Stimulated activated CD4-positive, alpha-beta T cell treated with anti-CD3 and anti-CD28 coated beads, Interleukin-1b, Interleukin-23, amount 100 ng/mL, for 1 hour (primary cell): ENCODE measurements around the gene MAP2K2.
A peak's percentile ranks its signal among the peaks of the same experiment; 100 is the strongest.
"Not testable (repeated sequence)": the region's sequence is repeated elsewhere in the genome, so short reads cannot be mapped to it uniquely, and the experiment has no call there.

Experiments used
- DNase-seq, 2 donors: peaks; one replicate each; pipeline ENCODE4 v3.0.0-alpha.2; 2020; ENCODE audit warnings: low read depth in 2 of 2

MAP2K2 gene

GRCh38 chr19:4130744-4131438 lies 7.0 kb upstream of the MAP2K2 start:
- DNase-seq = no peak

GRCh38 chr19:4129050-4129449 lies 5.1 kb upstream of the MAP2K2 start:
- not testable (repeated sequence) for DNase-seq

- DNase-seq = not testable (repeated sequence)
Measured at GRCh38 chr19:4127322-4127721, 3.4 kb upstream of the MAP2K2 start.

GRCh38 chr19:4124638-4125037 lies 716 bp upstream of the MAP2K2 start:
- no peak for DNase-seq

GRCh38 chr19:4122480-4122879 lies 1.4 kb downstream of the MAP2K2 start:
- DNase-seq = no peak

- no peak for DNase-seq
Measured at GRCh38 chr19:4121815-4122214, 2.1 kb downstream of the MAP2K2 start.

GRCh38 chr19:4121273-4121612 lies 2.7 kb downstream of the MAP2K2 start:
- DNase-seq = no peak

GRCh38 chr19:4120559-4121272 lies 3.2 kb downstream of the MAP2K2 start:
- DNase-seq = no peak

GRCh38 chr19:4119763-4120162 lies 4.2 kb downstream of the MAP2K2 start:
- no peak for DNase-seq

GRCh38 chr19:4115818-4116385 lies 8.0 kb downstream of the MAP2K2 start:
- DNase-seq = no peak

- DNase-seq = peak in 1 of 2 donors; percentile 20
Measured at GRCh38 chr19:4115050-4115817, 8.7 kb downstream of the MAP2K2 start.

GRCh38 chr19:4114181-4114580 lies 9.7 kb downstream of the MAP2K2 start:
- no peak for DNase-seq

GRCh38 chr19:4113398-4114088 lies 10.4 kb downstream of the MAP2K2 start:
- DNase-seq = no peak

GRCh38 chr19:4112367-4112766 lies 11.6 kb downstream of the MAP2K2 start:
- no peak for DNase-seq

- no peak for DNase-seq
Measured at GRCh38 chr19:4109626-4109945, 14.3 kb downstream of the MAP2K2 start.

GRCh38 chr19:4108767-4109625 lies 14.9 kb downstream of the MAP2K2 start:
- DNase-seq = no peak

GRCh38 chr19:4103080-4103433 lies 20.9 kb downstream of the MAP2K2 start:
- no peak for DNase-seq

- DNase-seq = no peak
Measured at GRCh38 chr19:4102339-4103079, 21.4 kb downstream of the MAP2K2 start.

- DNase-seq = no peak
Measured at GRCh38 chr19:4101496-4101770, 22.5 kb downstream of the MAP2K2 start.

GRCh38 chr19:4100647-4101495 lies 23.1 kb downstream of the MAP2K2 start:
- DNase-seq = no peak
